Measurements from ENCODE around the gene CYBA.

GRCh38 chr16:88691924-88692560 lies 41.2 kb upstream of the CYBA start:
- TF ChIP-seq BHLHE40 (IDR thresholded peaks at IDR 0.05; ENCODE audit: borderline replicate concordance), result no peak
- TF ChIP-seq SP1 (IDR thresholded peaks at IDR 0.05), result no peak
- no peak for TF ChIP-seq LEF1 (IDR thresholded peaks at IDR 0.05; ENCODE audit: borderline replicate concordance)

Measured in HEK293T (cell line).